SU-DHL-6 (cell line): ENCODE data around the gene BAHCC1.

Source experiments
- H2AFZ ChIP-seq: fragments of 200-600 bp; sonication (generic); 2 replicates; pipeline ENCODE4 v1.6.1; 2014; ENCODE audit warnings: low read depth, mild to moderate bottlenecking, moderate library complexity, mixed read lengths, antibody characterized with exemption, low read length; ENCODE audit not compliant: severe bottlenecking
- H3F3A ChIP-seq: fragments of 200-600 bp; shearing (Covaris generic); 2 replicates; pipeline ENCODE4 v1.6.0; 2016; ENCODE audit warnings: antibody characterized with exemption, mild to moderate bottlenecking; ENCODE audit not compliant: insufficient read depth
- H3K27ac ChIP-seq: fragments of 200-600 bp; sonication (generic); 2 replicates; pipeline ENCODE4 v1.5.1; 2016; ENCODE audit warnings: low read depth, mild to moderate bottlenecking, low read length, moderate library complexity, mixed read lengths
- H3K27me3 ChIP-seq: fragments of 200-600 bp; sonication (generic), shearing (Covaris generic); 2 replicates; pipeline ENCODE4 v1.6.0; 2014; ENCODE audit warnings: mild to moderate bottlenecking, low read length
- H3K36me3 ChIP-seq: fragments of 200-600 bp; sonication (generic); 2 replicates; pipeline ENCODE4 v1.6.1; 2014; ENCODE audit warnings: mild to moderate bottlenecking, low read length, mixed read lengths
- H3K4me2 ChIP-seq: fragments of 300-600, 200-600 bp; shearing (Covaris generic), sonication (generic); 2 replicates; pipeline ENCODE4 v1.6.0; 2014; ENCODE audit warnings: low read length, low read depth, mild to moderate bottlenecking; ENCODE audit not compliant: poor library complexity, severe bottlenecking
- H3K4me3 ChIP-seq: fragments of 200-600 bp; sonication (generic); 2 replicates; pipeline ENCODE4 v1.5.1; 2014; ENCODE audit warnings: antibody characterized with exemption, low read length, mild to moderate bottlenecking, mixed read lengths; ENCODE audit not compliant: insufficient read depth, poor library complexity, severe bottlenecking
- H3K79me2 ChIP-seq: fragments of 200-600 bp; sonication (generic); 2 replicates; pipeline ENCODE4 v1.6.1; 2014; ENCODE audit warnings: mild to moderate bottlenecking, low read length, moderate library complexity; ENCODE audit not compliant: insufficient read depth
- H3K9ac ChIP-seq: fragments of 200-600 bp; sonication (generic); 2 replicates; pipeline ENCODE4 v1.7.0; 2014; ENCODE audit warnings: mild to moderate bottlenecking, low read length
- H3K9me2 ChIP-seq: fragments of 200-600 bp; sonication (generic); replicated peaks from 2 replicates; pipeline ENCODE4 v1.6.1; 2014; ENCODE audit warnings: low read length; ENCODE audit not compliant: insufficient read depth
- H3K9me3 ChIP-seq: fragments of 200-600 bp; sonication (generic); 2 replicates; pipeline ENCODE4 v1.6.1; 2014; ENCODE audit warnings: low read length, mixed read lengths; ENCODE audit not compliant: insufficient read depth
- H4K20me1 ChIP-seq: fragments of 200-600 bp; sonication (generic); 2 replicates; pipeline ENCODE4 v1.6.1; 2014; ENCODE audit warnings: low read depth, mild to moderate bottlenecking, antibody characterized with exemption, low read length, moderate library complexity, mixed read lengths
- EZH2phosphoT487 ChIP-seq: fragments of 200-600 bp; sonication (generic), shearing (Covaris generic); conservative IDR thresholded peaks from 2 replicates; pipeline ENCODE4 v1.6.1; 2018; ENCODE audit warnings: mild to moderate bottlenecking, antibody characterized with exemption, low read length, moderate library complexity, mixed read lengths
- TF ChIP-seq, protein P1 (sequence below): fragments of 200-600 bp; sonication (generic); IDR thresholded peaks from one replicate; pipeline ENCODE4 v1.5.1; 2017; ENCODE audit warnings: antibody characterized with exemption, mild to moderate bottlenecking, low read length, moderate library complexity; ENCODE audit not compliant: insufficient read depth, poor library complexity, severe bottlenecking

BAHCC1 gene

DNA sequence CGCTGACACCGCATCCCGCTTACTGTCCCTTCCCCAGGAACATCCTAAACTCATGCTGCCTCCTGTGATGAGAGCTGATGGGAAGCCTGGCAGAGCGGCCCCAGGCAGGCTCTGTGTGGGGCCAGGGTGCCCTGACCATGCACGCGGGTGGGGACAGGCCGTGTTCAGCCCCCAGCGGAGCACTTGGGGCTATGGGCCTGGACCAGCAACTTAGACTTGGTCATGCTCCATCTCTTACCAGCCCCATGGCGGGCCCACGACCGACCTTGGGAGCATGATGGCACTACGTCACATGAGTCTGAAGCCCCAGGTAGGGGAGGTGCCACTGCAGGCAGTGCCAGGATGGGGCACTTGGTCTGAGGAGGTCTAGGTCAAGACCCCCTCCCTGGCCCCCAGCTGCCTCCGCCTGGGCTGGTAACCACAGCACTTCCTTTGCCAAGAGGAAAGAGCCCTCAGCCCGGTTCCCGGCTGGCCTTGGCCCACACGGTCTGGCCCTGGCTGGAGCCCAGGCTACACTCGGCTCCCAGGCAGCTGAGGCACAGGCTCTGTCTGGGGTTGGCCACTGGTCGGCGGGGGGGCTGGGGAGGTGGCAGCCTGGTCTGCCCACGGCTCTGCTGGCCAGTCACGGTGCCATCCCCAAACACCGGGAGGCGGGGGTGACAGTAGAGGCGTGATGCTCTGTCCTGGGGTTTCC, 25.7 kb downstream of the BAHCC1 start:
- no peak overlapping the region for H3K4me2 ChIP-seq
- no peak for TF ChIP-seq EZH2phosphoT487
- TF ChIP-seq, protein P1, sequence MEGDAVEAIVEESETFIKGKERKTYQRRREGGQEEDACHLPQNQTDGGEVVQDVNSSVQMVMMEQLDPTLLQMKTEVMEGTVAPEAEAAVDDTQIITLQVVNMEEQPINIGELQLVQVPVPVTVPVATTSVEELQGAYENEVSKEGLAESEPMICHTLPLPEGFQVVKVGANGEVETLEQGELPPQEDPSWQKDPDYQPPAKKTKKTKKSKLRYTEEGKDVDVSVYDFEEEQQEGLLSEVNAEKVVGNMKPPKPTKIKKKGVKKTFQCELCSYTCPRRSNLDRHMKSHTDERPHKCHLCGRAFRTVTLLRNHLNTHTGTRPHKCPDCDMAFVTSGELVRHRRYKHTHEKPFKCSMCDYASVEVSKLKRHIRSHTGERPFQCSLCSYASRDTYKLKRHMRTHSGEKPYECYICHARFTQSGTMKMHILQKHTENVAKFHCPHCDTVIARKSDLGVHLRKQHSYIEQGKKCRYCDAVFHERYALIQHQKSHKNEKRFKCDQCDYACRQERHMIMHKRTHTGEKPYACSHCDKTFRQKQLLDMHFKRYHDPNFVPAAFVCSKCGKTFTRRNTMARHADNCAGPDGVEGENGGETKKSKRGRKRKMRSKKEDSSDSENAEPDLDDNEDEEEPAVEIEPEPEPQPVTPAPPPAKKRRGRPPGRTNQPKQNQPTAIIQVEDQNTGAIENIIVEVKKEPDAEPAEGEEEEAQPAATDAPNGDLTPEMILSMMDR, result no peak
- H3F3A ChIP-seq, result no peaks in the 10 kb centered on the region
- no peak overlapping the region for H3K4me3 ChIP-seq
- H3K27me3 ChIP-seq, result no peaks in the 10 kb centered on the region
- no peak overlapping the region for H3K27ac ChIP-seq
- no peaks in the 10 kb centered on the region for H3K79me2 ChIP-seq
- no peaks in the 10 kb centered on the region for H3K9me2 ChIP-seq
- no peak overlapping the region for H2AFZ ChIP-seq
- H3K9me3 ChIP-seq, result peaks cover 11% of the 10 kb centered on the region; the same call in 1 of the 2 replicates
- H3K9ac ChIP-seq, result no peak overlapping the region
- H3K36me3 ChIP-seq, result no peaks in the 10 kb centered on the region
- no peaks in the 10 kb centered on the region for H4K20me1 ChIP-seq

DNA sequence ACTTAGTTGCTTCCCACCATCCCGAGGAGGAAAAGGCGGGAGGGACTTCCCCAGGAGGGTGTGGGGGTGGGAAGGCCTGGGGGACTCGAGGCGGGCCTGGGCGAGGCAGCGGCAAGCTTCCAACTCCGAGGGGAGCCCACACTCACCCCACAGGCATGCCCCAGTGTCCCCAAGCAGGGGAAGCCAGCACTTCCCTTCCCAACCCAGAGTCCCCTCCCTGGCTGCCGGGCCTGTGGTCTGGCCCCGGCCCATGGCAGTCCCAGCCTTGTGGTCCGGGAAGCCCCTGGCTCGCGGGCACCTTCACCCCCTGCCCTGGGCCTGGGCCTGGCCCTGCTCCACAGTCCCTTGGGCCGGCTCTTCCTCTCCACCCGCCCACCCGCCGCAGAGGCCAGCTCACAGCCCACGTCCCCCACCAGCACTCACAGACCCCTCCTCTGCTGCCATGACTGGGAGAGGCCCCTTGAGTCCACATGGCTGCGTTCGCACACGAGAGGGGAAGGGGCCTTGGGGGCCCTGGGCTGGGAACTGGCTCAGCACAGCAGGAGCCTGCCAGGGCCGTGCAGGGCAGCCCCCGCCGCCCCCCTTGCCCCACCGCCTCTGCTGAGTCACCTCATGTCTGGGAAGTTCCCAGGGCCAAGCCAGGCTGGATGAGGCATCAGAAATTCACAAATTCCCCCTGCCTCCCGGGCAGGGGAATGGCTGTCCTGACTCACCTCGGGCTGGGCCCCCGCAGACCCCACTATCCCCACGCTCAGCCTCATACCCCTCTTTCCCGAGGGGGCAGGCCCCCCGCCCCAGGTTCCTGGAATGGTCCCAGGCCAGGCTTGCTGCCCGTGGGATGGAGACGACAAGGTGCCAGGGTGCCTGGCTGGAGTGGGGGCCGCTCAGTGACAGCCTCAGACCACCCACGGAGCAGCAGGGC, 27.8 kb downstream of the BAHCC1 start:
- no peak overlapping the region for H3K9ac ChIP-seq
- peaks cover 14% of the 10 kb centered on the region; the same call in 1 of the 2 replicates for H3K9me3 ChIP-seq
- H3K36me3 ChIP-seq, result no peaks in the 10 kb centered on the region
- TF ChIP-seq, protein P1, result no peak
- no peak for TF ChIP-seq EZH2phosphoT487
- no peaks in the 10 kb centered on the region for H3K79me2 ChIP-seq
- H3K9me2 ChIP-seq, result no peaks in the 10 kb centered on the region
- no peak overlapping the region for H3K4me3 ChIP-seq
- no peak overlapping the region for H3K4me2 ChIP-seq
- no peaks in the 10 kb centered on the region for H3F3A ChIP-seq
- H3K27ac ChIP-seq, result no peak overlapping the region
- no peak overlapping the region for H2AFZ ChIP-seq
- no peaks in the 10 kb centered on the region for H4K20me1 ChIP-seq
- H3K27me3 ChIP-seq, result no peaks in the 10 kb centered on the region

DNA sequence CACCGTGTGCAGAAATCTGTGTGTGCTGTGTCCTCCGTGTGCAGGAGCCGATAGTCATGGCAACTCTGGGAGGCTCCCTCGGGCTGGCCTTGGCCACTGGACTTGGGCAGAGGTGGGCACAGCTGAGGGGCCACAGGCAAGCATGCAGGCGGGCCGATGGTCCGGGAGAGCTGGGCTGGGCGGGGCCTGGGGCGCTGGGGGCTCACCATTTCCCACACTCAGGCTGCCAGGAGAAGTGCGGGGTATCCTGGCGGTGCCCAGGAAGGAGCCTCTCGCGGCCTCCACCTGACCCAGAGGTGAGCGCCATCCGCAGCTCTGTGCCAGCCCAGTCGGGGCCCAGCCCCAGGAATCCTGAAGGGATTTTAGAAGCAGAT, 28.4 kb downstream of the BAHCC1 start:
- peaks cover 14% of the 10 kb centered on the region; the same call in 1 of the 2 replicates for H3K9me3 ChIP-seq
- no peaks in the 10 kb centered on the region for H4K20me1 ChIP-seq
- no peaks in the 10 kb centered on the region for H3K27me3 ChIP-seq
- no peak overlapping the region for H2AFZ ChIP-seq
- no peaks in the 10 kb centered on the region for H3K79me2 ChIP-seq
- no peak overlapping the region for H3K4me2 ChIP-seq
- H3K9me2 ChIP-seq, result no peaks in the 10 kb centered on the region
- TF ChIP-seq, protein P1, result no peak
- no peak for TF ChIP-seq EZH2phosphoT487
- no peak overlapping the region for H3K4me3 ChIP-seq
- no peaks in the 10 kb centered on the region for H3F3A ChIP-seq
- no peaks in the 10 kb centered on the region for H3K36me3 ChIP-seq
- H3K27ac ChIP-seq, result no peak overlapping the region
- no peak overlapping the region for H3K9ac ChIP-seq
